ENCODE measurements around the gene TOM1L2. TPM values are rescaled to one million over a fixed set of nuclear protein-coding genes. Genes with fewer than 3 reads are reported as not detected.
"Not testable (repeated sequence)": the region's sequence is repeated elsewhere in the genome, so short reads cannot be mapped to it uniquely, and the experiment has no call there.

TOM1L2 gene
- total RNA-seq, 3 donors from 2014 or later, result 32.3 to 39.1 (median 36.4) TPM

GRCh38 chr17:17959520-17960361 lies 12.5 kb downstream of the TOM1L2 start:
- peak overlapping the region; percentile 65 to 69 for H3K27ac ChIP-seq
- DNase-seq (ENCODE audit: low spot score in 2 of 2), result no peak
- H3K36me3 ChIP-seq, result no peaks in the 10 kb centered on the region
- H3K4me3 ChIP-seq, result peak overlapping the region in 2 of 3 donors; percentile 13
- no peaks in the 10 kb centered on the region for H3K9me3 ChIP-seq
- TF ChIP-seq POLR2AphosphoS5 (IDR thresholded peaks at IDR 0.05) (no peak), POLR2A (IDR thresholded peaks at IDR 0.05) (no peak), CTCF (IDR thresholded peaks at IDR 0.05) (no peak)
- intact Hi-C loops (cut with DNase I; ENCODE audit: low total_unique reads), result no loop called here
- H3K4me1 ChIP-seq, result peaks cover 0 to 4% of the 10 kb centered on the region in 2 donors
- no peaks in the 10 kb centered on the region for H3K27me3 ChIP-seq

GRCh38 chr17:17958982-17959381 lies 13.2 kb downstream of the TOM1L2 start:
- no peaks in the 10 kb centered on the region for H3K9me3 ChIP-seq
- H3K36me3 ChIP-seq, result no peaks in the 10 kb centered on the region
- H3K27me3 ChIP-seq, result no peaks in the 10 kb centered on the region
- intact Hi-C loops (cut with DNase I; ENCODE audit: low total_unique reads), result no loop called here
- peaks cover 0 to 4% of the 10 kb centered on the region in 2 donors for H3K4me1 ChIP-seq
- TF ChIP-seq POLR2A (IDR thresholded peaks at IDR 0.05) (no peak), POLR2AphosphoS5 (IDR thresholded peaks at IDR 0.05) (no peak), CTCF (IDR thresholded peaks at IDR 0.05) (no peak)
- DNase-seq (ENCODE audit: low spot score in 2 of 2), result no peak
- H3K27ac ChIP-seq, result peak overlapping the region; percentile 65 to 69
- no peak overlapping the region for H3K4me3 ChIP-seq

DNA sequence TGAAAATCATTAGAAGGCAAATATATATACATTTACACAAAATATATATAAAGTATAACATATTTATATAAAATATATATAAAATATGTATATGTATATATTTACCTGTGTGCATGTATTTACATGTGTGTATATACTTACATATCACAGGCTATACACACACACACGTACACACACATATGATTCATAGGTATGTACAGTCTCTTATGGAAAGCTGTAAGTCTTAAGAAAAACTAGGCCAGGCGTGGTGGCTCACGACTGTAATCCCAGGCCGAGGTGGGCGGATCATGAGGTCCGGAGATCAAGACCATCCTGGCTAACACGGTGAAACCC lies 14.7 kb downstream of the TOM1L2 start:
- intact Hi-C loops (cut with DNase I; ENCODE audit: low total_unique reads), result no loop called here
- Histone ChIP-seq H3K27me3 (no peaks in the 10 kb centered on the region), H3K4me1 (peaks cover 0 to 4% of the 10 kb centered on the region in 2 donors), H3K36me3 (no peaks in the 10 kb centered on the region), H3K9me3 (no peaks in the 10 kb centered on the region), H3K4me3 (no peak overlapping the region), H3K27ac (peak overlapping the region in 1 of 2 donors; percentile 65)
- DNase-seq (ENCODE audit: low spot score in 2 of 2), result no peak
- TF ChIP-seq POLR2AphosphoS5 (IDR thresholded peaks at IDR 0.05) (no peak), POLR2A (IDR thresholded peaks at IDR 0.05) (no peak), CTCF (IDR thresholded peaks at IDR 0.05) (no peak)

- intact Hi-C loops (cut with DNase I; ENCODE audit: low total_unique reads); H3K4me3 ChIP-seq; DNase-seq (ENCODE audit: low spot score in 2 of 2); H3K9me3 ChIP-seq; H3K4me1 ChIP-seq; H3K27me3 ChIP-seq; H3K36me3 ChIP-seq; H3K27ac ChIP-seq: not testable (repeated sequence)
Observed at GRCh38 chr17:17955790-17956341, 16.3 kb downstream of the TOM1L2 start.

GRCh38 chr17:17954079-17954478 lies 18.1 kb downstream of the TOM1L2 start:
- no peaks in the 10 kb centered on the region for H3K4me1 ChIP-seq
- intact Hi-C loops (cut with DNase I; ENCODE audit: low total_unique reads), result no loop called here
- no peaks in the 10 kb centered on the region for H3K36me3 ChIP-seq
- TF ChIP-seq POLR2A (IDR thresholded peaks at IDR 0.05) (no peak), CTCF (IDR thresholded peaks at IDR 0.05) (no peak), POLR2AphosphoS5 (IDR thresholded peaks at IDR 0.05) (no peak)
- no peak overlapping the region for H3K4me3 ChIP-seq
- H3K9me3 ChIP-seq, result no peaks in the 10 kb centered on the region
- no peak for DNase-seq (ENCODE audit: low spot score in 2 of 2)
- H3K27ac ChIP-seq, result no peak overlapping the region
- H3K27me3 ChIP-seq, result no peaks in the 10 kb centered on the region

All from breast epithelium (tissue), 4 donors.